CD4-positive, alpha-beta T cell treated with Interleukin-12 subunit alpha and Interleukin-12 subunit beta, for 1 hour (primary cell): Measurements from ENCODE around the gene FOXA1.

Experiments
- DNase-seq: peaks from one replicate; pipeline ENCODE4 v3.0.0-alpha.2; 2020

The FOXA1 gene

GRCh38 chr14:37594971-37595808, at the start of gene FOXA1, which contains the start of gene TTC6:
FOXA1 (minus strand) TSS chr14:37595249; CDS start chr14:37594972, 277 bp downstream.
TTC6 (plus strand) TSS chr14:37595629; CDS start chr14:37622065, 26,436 bp downstream.
- DNase-seq: no peak

- DNase-seq: no peak
Observed at GRCh38 chr14:37643701-37644100, 48.7 kb upstream of the FOXA1 start.

GRCh38 chr14:37642125-37642524, 47.1 kb upstream of the FOXA1 start:
- no peak for DNase-seq

- no peak for DNase-seq
Observed at GRCh38 chr14:37641117-37641516, 46.1 kb upstream of the FOXA1 start.

GRCh38 chr14:37638599-37638998, 43.5 kb upstream of the FOXA1 start:
- no peak for DNase-seq

GRCh38 chr14:37637341-37637740, 42.3 kb upstream of the FOXA1 start:
- DNase-seq: no peak

GRCh38 chr14:37625597-37626595, 30.8 kb upstream of the FOXA1 start:
- no peak for DNase-seq

GRCh38 chr14:37623971-37624370, 28.9 kb upstream of the FOXA1 start:
- DNase-seq: no peak

GRCh38 chr14:37623426-37623951, 28.4 kb upstream of the FOXA1 start:
- no peak for DNase-seq

GRCh38 chr14:37622231-37622923, 27.3 kb upstream of the FOXA1 start:
- DNase-seq: no peak

- no peak for DNase-seq
Observed at GRCh38 chr14:37620856-37621255, 25.8 kb upstream of the FOXA1 start.

- DNase-seq: no peak
Observed at GRCh38 chr14:37618498-37619028, 23.5 kb upstream of the FOXA1 start.

- DNase-seq: no peak
Observed at GRCh38 chr14:37617864-37618365, 22.9 kb upstream of the FOXA1 start.

GRCh38 chr14:37616853-37617252, 21.8 kb upstream of the FOXA1 start:
- DNase-seq: no peak

- no peak for DNase-seq
Observed at GRCh38 chr14:37615582-37616289, 20.7 kb upstream of the FOXA1 start.

- DNase-seq: no peak
Observed at GRCh38 chr14:37610945-37611523, 16.0 kb upstream of the FOXA1 start.

GRCh38 chr14:37608649-37609048, 13.6 kb upstream of the FOXA1 start:
- no peak for DNase-seq

- DNase-seq: no peak
Observed at GRCh38 chr14:37606678-37607077, 11.6 kb upstream of the FOXA1 start.

GRCh38 chr14:37603688-37604251, 8.7 kb upstream of the FOXA1 start:
- DNase-seq: no peak

GRCh38 chr14:37602605-37603453, 7.8 kb upstream of the FOXA1 start:
- no peak for DNase-seq
